ENCODE results near the gene SH3PXD2A. TPM values are rescaled to one million over a fixed set of nuclear protein-coding genes. Genes with fewer than 3 reads are reported as not detected.

Gene SH3PXD2A
- total RNA-seq, 2 experiments from 2014 or later: 6.9 to 7.0 TPM

- no peak for TF ChIP-seq CTCF (IDR thresholded peaks at IDR 0.05)
- Mint-ChIP-seq H3K36me3 (ENCODE audit: low read depth) (no peaks in the 10 kb centered on the region), H3K4me1 (ENCODE audit: low read depth) (peaks cover 8% of the 10 kb centered on the region), H3K27me3 (no peaks in the 10 kb centered on the region), H3K27ac (no peak overlapping the region), H3K9me3 (no peaks in the 10 kb centered on the region), H3K4me3 (no peak overlapping the region)
- ChIA-PET CTCF (no interaction called here), POLR2A (no interaction called here)
- H3K36me3 ChIP-seq (ENCODE audit: insufficient read depth, low read length): no peaks in the 10 kb centered on the region
- intact Hi-C loops (cut with DNase I, micrococcal nuclease): loop anchor here in 1 of 2 experiments (2.0 kb wide), 1 partner anchor 493 kb away; no protein-coding TSS in a partner anchor
- H3K27me3 ChIP-seq (ENCODE audit: control insufficient read depth in 1 of 2, insufficient read depth in 2 of 2, low read length in 2 of 2): no peaks in the 10 kb centered on the region
- H3K27ac ChIP-seq (ENCODE audit: low read depth in 1 of 2, low read length in 2 of 2): no peak overlapping the region
- H3K4me3 ChIP-seq (ENCODE audit: low read length): no peak overlapping the region
- H3K9me3 ChIP-seq (ENCODE audit: control insufficient read depth in 1 of 2, insufficient read depth in 1 of 2, low read length in 2 of 2): no peaks in the 10 kb centered on the region
- peaks cover 11% of the 10 kb centered on the region for H3K4me1 ChIP-seq (ENCODE audit: insufficient read depth, low read length)
- no peak for DNase-seq
- ATAC-seq (ENCODE audit: poor library complexity): no peak
Measured at GRCh38 chr10:103715430-103715829, 139.9 kb downstream of the SH3PXD2A start.

- Histone ChIP-seq H3K4me1 (ENCODE audit: insufficient read depth, low read length) (peaks cover 11% of the 10 kb centered on the region), H3K4me3 (ENCODE audit: low read length) (no peak overlapping the region), H3K27me3 (ENCODE audit: control insufficient read depth in 1 of 2, insufficient read depth in 2 of 2, low read length in 2 of 2) (no peaks in the 10 kb centered on the region), H3K27ac (ENCODE audit: low read depth in 1 of 2, low read length in 2 of 2) (no peak overlapping the region), H3K36me3 (ENCODE audit: insufficient read depth, low read length) (no peaks in the 10 kb centered on the region), H3K9me3 (ENCODE audit: control insufficient read depth in 1 of 2, insufficient read depth in 1 of 2, low read length in 2 of 2) (no peaks in the 10 kb centered on the region)
- intact Hi-C loops (cut with DNase I, micrococcal nuclease): loop anchor here (2.0 to 5.0 kb wide), 2 partner anchors 493 to 494 kb away; no protein-coding TSS in a partner anchor
- ATAC-seq (ENCODE audit: poor library complexity) (no peak), DNase-seq (no peak)
- POLR2A ChIA-PET: no interaction called here
- H3K27ac Mint-ChIP-seq: no peak overlapping the region
- H3K9me3 Mint-ChIP-seq: no peaks in the 10 kb centered on the region
- no peak overlapping the region for H3K4me3 Mint-ChIP-seq
- H3K27me3 Mint-ChIP-seq: no peaks in the 10 kb centered on the region
- CTCF ChIA-PET: no interaction called here
- no peak for TF ChIP-seq CTCF (IDR thresholded peaks at IDR 0.05)
- H3K4me1 Mint-ChIP-seq (ENCODE audit: low read depth): peaks cover 8% of the 10 kb centered on the region
- no peaks in the 10 kb centered on the region for H3K36me3 Mint-ChIP-seq (ENCODE audit: low read depth)
Measured at GRCh38 chr10:103714232-103714891, 141.0 kb downstream of the SH3PXD2A start.

GRCh38 chr10:103713676-103714075, 141.7 kb downstream of the SH3PXD2A start:
- H3K4me3 Mint-ChIP-seq: no peak overlapping the region
- Histone ChIP-seq H3K36me3 (ENCODE audit: insufficient read depth, low read length) (no peaks in the 10 kb centered on the region), H3K27me3 (ENCODE audit: control insufficient read depth in 1 of 2, insufficient read depth in 2 of 2, low read length in 2 of 2) (no peaks in the 10 kb centered on the region), H3K9me3 (ENCODE audit: control insufficient read depth in 1 of 2, insufficient read depth in 1 of 2, low read length in 2 of 2) (no peaks in the 10 kb centered on the region), H3K4me3 (ENCODE audit: low read length) (no peak overlapping the region), H3K4me1 (ENCODE audit: insufficient read depth, low read length) (peaks cover 7% of the 10 kb centered on the region), H3K27ac (ENCODE audit: low read depth in 1 of 2, low read length in 2 of 2) (no peak overlapping the region)
- CTCF ChIA-PET: interaction anchor here (1.2 to 1.5 kb wide), 2 partner anchors 17 to 135 kb away, joined by 5 to 10 read pairs; no protein-coding TSS in a partner anchor
- DNase-seq: no peak
- POLR2A ChIA-PET: no interaction called here
- H3K27me3 Mint-ChIP-seq: no peaks in the 10 kb centered on the region
- no peak for ATAC-seq (ENCODE audit: poor library complexity)
- H3K27ac Mint-ChIP-seq: no peak overlapping the region
- intact Hi-C loops (cut with DNase I, micrococcal nuclease): loop anchor here (1.0 to 5.0 kb wide), 4 partner anchors 146 to 495 kb away; no protein-coding TSS in a partner anchor
- H3K36me3 Mint-ChIP-seq (ENCODE audit: low read depth): no peaks in the 10 kb centered on the region
- peaks cover under 1% of the 10 kb centered on the region for H3K4me1 Mint-ChIP-seq (ENCODE audit: low read depth)
- TF ChIP-seq CTCF (IDR thresholded peaks at IDR 0.05): no peak
- H3K9me3 Mint-ChIP-seq: no peaks in the 10 kb centered on the region
